Measurements from ENCODE around the gene MLPH. TPM values are rescaled to one million over a fixed set of nuclear protein-coding genes. Genes with fewer than 3 reads are reported as not detected.
A peak's percentile ranks its signal among the peaks of the same experiment; 100 is the strongest.

Gene MLPH
- total and polyA plus RNA-seq, 2 of the 4 experiments (the other 2 are of a cell fraction) = 13.8 to 21.6 TPM

DNA sequence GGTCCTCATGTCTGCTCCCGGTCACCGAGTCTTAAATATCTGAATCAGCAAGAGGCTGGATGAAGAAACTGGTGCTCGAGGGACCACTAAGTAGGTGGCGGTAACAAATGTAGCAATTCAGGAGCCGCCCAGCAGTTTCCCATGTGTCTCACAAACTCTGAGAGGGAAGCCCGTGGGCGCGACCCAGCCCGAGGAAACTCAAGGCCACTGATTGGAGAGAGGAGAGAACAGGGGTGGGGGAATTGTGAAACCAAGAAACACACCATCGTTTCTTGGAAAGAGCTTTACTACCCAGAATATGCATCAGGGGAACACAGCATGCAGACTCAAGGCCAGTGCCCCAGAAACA, 10.8 kb downstream of the MLPH start:
- CTCF ChIA-PET = no interaction called here
- no peaks in the 10 kb centered on the region; the same call in 1 of the 2 replicates for H3K9me3 ChIP-seq (ENCODE audit: control insufficient read depth, insufficient read depth, low read length)
- H3K4me1 ChIP-seq (ENCODE audit: control insufficient read depth, insufficient read depth, low read length) = peaks cover 23% of the 10 kb centered on the region
- H2BK20ac ChIP-seq (ENCODE audit: low read depth, low read length) = peak overlapping the region; percentile 1; the same call in 1 of the 2 replicates
- ATAC-seq (ENCODE audit: low read depth) (no peak), DNase-seq (peak; percentile 47)
- H3K4me2 ChIP-seq (ENCODE audit: low read depth, low read length) = no peak overlapping the region
- no peak overlapping the region for H3K4me3 ChIP-seq (ENCODE audit: insufficient read depth, low read depth, low read length)
- H3K27me3 ChIP-seq (ENCODE audit: control insufficient read depth, insufficient read depth, low read length) = no peaks in the 10 kb centered on the region
- BruUV-seq (replicated peaks) = no TSS peak
- H3K9me1 ChIP-seq (ENCODE audit: insufficient read depth, low read length) = peaks cover 18% of the 10 kb centered on the region
- no peaks in the 10 kb centered on the region for H4K20me1 ChIP-seq (ENCODE audit: insufficient read depth, low read length)
- POLR2A ChIA-PET (ENCODE audit: unreplicated experiment) = no interaction called here
- H3K18ac ChIP-seq (ENCODE audit: low read depth, low read length) = no peak overlapping the region
- dilution Hi-C loops (cut with HindIII; ENCODE audit: low sequenced_read_pairs, unreplicated experiment) (no loop called here), in situ Hi-C loops (cut with MboI; ENCODE audit: low sequenced_read_pairs) (no loop called here), intact Hi-C loops (cut with micrococcal nuclease) (no loop called here)
- H2BK120ac ChIP-seq (ENCODE audit: low read depth, low read length) = peak overlapping the region; percentile 78
- no peak overlapping the region for H4K5ac ChIP-seq (ENCODE audit: low read depth, low read length)
- no peak overlapping the region; the same call in 2 of the 3 replicates for H2BK15ac ChIP-seq (ENCODE audit: low read depth, low read length)
- peak overlapping the region; percentile 32 to 83; a peak in 2 of 4 replicates for H4K8ac ChIP-seq (ENCODE audit: low read depth in 2 of 2, low read length in 2 of 2)
- H3K27ac ChIP-seq (ENCODE audit: insufficient read depth, low read length) = no peak overlapping the region
- no peak overlapping the region for H4K91ac ChIP-seq (ENCODE audit: insufficient read depth, low read depth, low read length)
- H3K79me1 ChIP-seq (ENCODE audit: low read depth in 1 of 2, low read length in 2 of 2) = peaks cover 14 to 66% of the 10 kb centered on the region in 2 experiments
- H2AK5ac ChIP-seq (ENCODE audit: low read depth, low read length) = peak overlapping the region; percentile 92
- H2AFZ ChIP-seq (replicated peaks; ENCODE audit: low read length, poor library complexity) = peak overlapping the region; percentile 53
- TF ChIP-seq CEBPB (IDR thresholded peaks at IDR 0.05; ENCODE audit: low read depth, low read length) = peak; percentile 35
- TF ChIP-seq CTCF (conservative IDR thresholded peaks at IDR 0.05; ENCODE audit: low read depth, low read length) = no peak
- H3K23ac ChIP-seq (ENCODE audit: low read depth, low read length) = no peak overlapping the region
- H3K4ac ChIP-seq (ENCODE audit: low read depth, low read length) = peak overlapping the region; percentile 58
- WGBS, 2 experiments (ENCODE audit: extremely low coverage in 2 of 2, insufficient read length in 1 of 2) = 61% methylated on average over 5 of the region's 10 CpGs; no CpG with 5 or more reads in 1 of the 2 experiments
- H3K14ac ChIP-seq (replicated peaks; ENCODE audit: low read depth, low read length) = no peak overlapping the region; the same call in 1 of the 2 replicates
- no peak overlapping the region for H3K56ac ChIP-seq (ENCODE audit: extremely low read depth, insufficient read depth, low read length)
- peaks cover 14% of the 10 kb centered on the region for H3K36me3 ChIP-seq (ENCODE audit: control insufficient read depth, insufficient read depth, low read length)
- H2BK5ac ChIP-seq (ENCODE audit: low read depth, low read length, poor library complexity, severe bottlenecking) = no peak overlapping the region
- no peak overlapping the region for H2AK9ac ChIP-seq (replicated peaks; ENCODE audit: low read depth, low read length, poor library complexity)
- no peak overlapping the region for H3K9ac ChIP-seq (ENCODE audit: low read depth, low read length)

Data from IMR-90 (cell line).